ENCODE results near the gene PCYT1A. TPM values are rescaled to one million over a fixed set of nuclear protein-coding genes. Genes with fewer than 3 reads are reported as not detected.
"Not testable (repeated sequence)": the region's sequence is repeated elsewhere in the genome, so short reads cannot be mapped to it uniquely, and the experiment has no call there.

The PCYT1A gene
- total and polyA plus RNA-seq, 5 donors from 2014 or later: 21.4 to 87.4 (median 23.2) TPM

DNA sequence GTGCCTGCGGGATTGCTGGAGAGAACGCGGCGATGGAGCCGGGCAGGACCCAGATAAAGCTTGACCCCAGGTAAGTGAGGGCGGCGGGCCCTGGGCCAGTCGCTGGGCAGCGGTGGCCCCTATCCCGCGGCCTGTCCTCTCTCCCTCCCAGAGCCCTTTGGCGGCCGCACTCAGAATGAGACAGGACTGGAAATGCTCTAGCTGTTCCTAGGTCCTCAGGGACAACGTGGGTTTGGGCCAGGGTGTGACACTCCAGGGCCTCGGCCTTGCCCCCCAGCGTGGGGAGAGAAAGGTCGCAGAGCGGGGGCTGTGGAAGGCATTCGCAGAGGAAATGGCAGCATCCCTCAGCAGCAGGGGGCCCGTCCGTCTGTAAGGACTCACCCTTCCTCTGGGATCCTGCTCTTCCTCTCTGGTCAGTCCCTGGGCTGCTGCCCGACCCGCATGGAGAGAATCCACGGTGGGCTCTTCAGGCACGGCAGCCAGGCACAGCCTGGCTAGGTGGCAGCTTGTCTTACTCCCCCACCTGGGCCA lies 70.8 kb downstream of the PCYT1A start:
- no peak overlapping the region for H3K4me3 Mint-ChIP-seq
- ATAC-seq (ENCODE audit: low read depth in 2 of 2) (no peak), DNase-seq (no peak)
- H3K27me3 Mint-ChIP-seq: no peaks in the 10 kb centered on the region
- H3K4me3 ChIP-seq (ENCODE audit: low read depth, low read length): no peak overlapping the region
- H3K27me3 ChIP-seq (ENCODE audit: control insufficient read depth, insufficient read depth, low read length): no peaks in the 10 kb centered on the region
- H3K27ac ChIP-seq (ENCODE audit: insufficient read depth, low read length, poor library complexity, severe bottlenecking): no peak overlapping the region
- no peak overlapping the region for H3K27ac Mint-ChIP-seq
- H3K9me3 Mint-ChIP-seq: peaks cover 0 to 1% (median 0%) of the 10 kb centered on the region in 7 donors
- H3K36me3 Mint-ChIP-seq: no peaks in the 10 kb centered on the region
- peaks cover 7% of the 10 kb centered on the region for H3K4me1 ChIP-seq (ENCODE audit: control insufficient read depth, insufficient read depth, low read length, poor library complexity, severe bottlenecking)
- no peaks in the 10 kb centered on the region for H3K36me3 ChIP-seq (ENCODE audit: control insufficient read depth, insufficient read depth, low read length)
- H3K9me3 ChIP-seq (ENCODE audit: control insufficient read depth in 2 of 2, low read length in 2 of 2): no peaks in the 10 kb centered on the region
- H3K4me1 Mint-ChIP-seq: peaks cover 0 to 19% (median 10%) of the 10 kb centered on the region in 4 donors

GRCh38 chr3:196216089-196216564 lies 71.4 kb downstream of the PCYT1A start, which contains the start of gene SLC51A:
TSS of gene SLC51A (plus strand) at chr3:196216534. CDS start at chr3:196216713, 179 bp downstream.
- Mint-ChIP-seq H3K27ac (no peak within 1 kb of the TSS), H3K4me3 (peak within 1 kb of the TSS in 2 of 4 donors; percentile 55 to 59)

GRCh38 chr3:196215493-196216020 lies 72.0 kb downstream of the PCYT1A start:
- no peak overlapping the region for H3K27ac Mint-ChIP-seq
- no peak overlapping the region for H3K27ac ChIP-seq (ENCODE audit: insufficient read depth, low read length, poor library complexity, severe bottlenecking)
- no peaks in the 10 kb centered on the region for H3K36me3 ChIP-seq (ENCODE audit: control insufficient read depth, insufficient read depth, low read length)
- ATAC-seq (ENCODE audit: low read depth in 2 of 2) (no peak), DNase-seq (no peak)
- H3K9me3 ChIP-seq (ENCODE audit: control insufficient read depth in 2 of 2, low read length in 2 of 2): no peaks in the 10 kb centered on the region
- no peak overlapping the region for H3K4me3 ChIP-seq (ENCODE audit: low read depth, low read length)
- H3K36me3 Mint-ChIP-seq: no peaks in the 10 kb centered on the region
- H3K27me3 ChIP-seq (ENCODE audit: control insufficient read depth, insufficient read depth, low read length): no peaks in the 10 kb centered on the region
- peaks cover 0 to 1% (median 0%) of the 10 kb centered on the region in 7 donors for H3K9me3 Mint-ChIP-seq
- no peaks in the 10 kb centered on the region for H3K27me3 Mint-ChIP-seq
- peaks cover 7% of the 10 kb centered on the region for H3K4me1 ChIP-seq (ENCODE audit: control insufficient read depth, insufficient read depth, low read length, poor library complexity, severe bottlenecking)
- H3K4me3 Mint-ChIP-seq: no peak overlapping the region
- peaks cover 0 to 19% (median 10%) of the 10 kb centered on the region in 4 donors for H3K4me1 Mint-ChIP-seq

More at GRCh38 chr3:196216089-196216564, 71.4 kb downstream of the PCYT1A start, which contains the start of gene SLC51A:
- Histone ChIP-seq H3K36me3 (ENCODE audit: control insufficient read depth, insufficient read depth, low read length) (no peaks in the 10 kb centered on the region), H3K9me3 (ENCODE audit: control insufficient read depth in 2 of 2, low read length in 2 of 2) (no peaks in the 10 kb centered on the region), H3K4me3 (ENCODE audit: low read depth, low read length) (no peak within 1 kb of the TSS), H3K27me3 (ENCODE audit: control insufficient read depth, insufficient read depth, low read length) (no peaks in the 10 kb centered on the region), H3K4me1 (ENCODE audit: control insufficient read depth, insufficient read depth, low read length, poor library complexity, severe bottlenecking) (peaks cover 7% of the 10 kb centered on the region), H3K27ac (ENCODE audit: insufficient read depth, low read length, poor library complexity, severe bottlenecking) (no peak within 1 kb of the TSS)
- no peaks in the 10 kb centered on the region for H3K27me3 Mint-ChIP-seq
- ATAC-seq (ENCODE audit: low read depth in 2 of 2): no peak
- no peaks in the 10 kb centered on the region for H3K36me3 Mint-ChIP-seq
- DNase-seq: no peak
- H3K9me3 Mint-ChIP-seq: peaks cover 0 to 1% (median 0%) of the 10 kb centered on the region in 7 donors
- peaks cover 0 to 19% (median 10%) of the 10 kb centered on the region in 4 donors for H3K4me1 Mint-ChIP-seq

DNA sequence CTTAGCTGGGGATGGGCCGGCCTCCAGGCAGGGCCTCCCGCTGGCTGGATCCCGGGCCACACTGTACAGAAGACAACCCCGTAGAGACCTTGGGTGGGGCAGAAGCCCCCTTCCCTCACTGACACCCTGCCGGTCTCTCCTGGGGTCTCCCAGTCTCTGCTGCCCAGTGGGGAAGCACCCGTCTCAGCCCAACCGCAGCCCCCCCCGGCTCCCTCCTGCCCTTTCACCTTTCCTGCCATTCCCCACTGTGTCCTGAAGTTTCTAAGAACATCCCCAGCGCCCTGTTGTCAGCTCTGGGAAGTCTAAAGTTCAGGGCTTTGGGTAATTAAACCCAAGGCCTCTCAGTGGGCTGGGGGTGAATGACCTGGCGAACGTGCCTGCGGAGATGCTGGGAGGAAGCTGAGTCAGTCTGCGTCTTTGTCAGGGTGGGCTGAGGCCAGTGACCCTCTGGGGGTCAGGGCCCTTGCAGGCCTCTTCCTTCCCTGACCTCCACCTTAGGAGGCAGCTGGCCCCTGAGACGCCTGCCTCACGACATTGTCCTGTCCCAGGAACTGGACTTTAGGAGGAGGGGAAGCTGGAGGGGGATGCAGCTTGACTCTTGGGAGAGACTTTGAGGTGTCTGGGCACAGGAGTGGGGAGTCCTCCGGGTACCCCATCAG lies 72.6 kb downstream of the PCYT1A start:
- Mint-ChIP-seq H3K27ac (no peak overlapping the region), H3K36me3 (no peaks in the 10 kb centered on the region), H3K9me3 (peaks cover 0 to 1% (median 0%) of the 10 kb centered on the region in 7 donors), H3K4me1 (peaks cover 0 to 19% (median 10%) of the 10 kb centered on the region in 4 donors), H3K27me3 (no peaks in the 10 kb centered on the region), H3K4me3 (no peak overlapping the region)
- Histone ChIP-seq H3K27ac (ENCODE audit: insufficient read depth, low read length, poor library complexity, severe bottlenecking) (no peak overlapping the region), H3K36me3 (ENCODE audit: control insufficient read depth, insufficient read depth, low read length) (no peaks in the 10 kb centered on the region), H3K9me3 (ENCODE audit: control insufficient read depth in 2 of 2, low read length in 2 of 2) (no peaks in the 10 kb centered on the region), H3K4me3 (ENCODE audit: low read depth, low read length) (no peak overlapping the region), H3K27me3 (ENCODE audit: control insufficient read depth, insufficient read depth, low read length) (no peaks in the 10 kb centered on the region), H3K4me1 (ENCODE audit: control insufficient read depth, insufficient read depth, low read length, poor library complexity, severe bottlenecking) (peaks cover 7% of the 10 kb centered on the region)
- ATAC-seq (ENCODE audit: low read depth in 2 of 2) (no peak), DNase-seq (no peak)

GRCh38 chr3:196210673-196211556 lies 76.6 kb downstream of the PCYT1A start, which contains the start of gene ZDHHC19:
TSS of gene ZDHHC19 (minus strand) at chr3:196211400. CDS start at chr3:196211315, 85 bp downstream.
- DNase-seq: no peak
- Mint-ChIP-seq H3K27ac (peak within 1 kb of the TSS in 1 of 3 donors; percentile 38), H3K36me3 (no peaks in the 10 kb centered on the region)

DNA sequence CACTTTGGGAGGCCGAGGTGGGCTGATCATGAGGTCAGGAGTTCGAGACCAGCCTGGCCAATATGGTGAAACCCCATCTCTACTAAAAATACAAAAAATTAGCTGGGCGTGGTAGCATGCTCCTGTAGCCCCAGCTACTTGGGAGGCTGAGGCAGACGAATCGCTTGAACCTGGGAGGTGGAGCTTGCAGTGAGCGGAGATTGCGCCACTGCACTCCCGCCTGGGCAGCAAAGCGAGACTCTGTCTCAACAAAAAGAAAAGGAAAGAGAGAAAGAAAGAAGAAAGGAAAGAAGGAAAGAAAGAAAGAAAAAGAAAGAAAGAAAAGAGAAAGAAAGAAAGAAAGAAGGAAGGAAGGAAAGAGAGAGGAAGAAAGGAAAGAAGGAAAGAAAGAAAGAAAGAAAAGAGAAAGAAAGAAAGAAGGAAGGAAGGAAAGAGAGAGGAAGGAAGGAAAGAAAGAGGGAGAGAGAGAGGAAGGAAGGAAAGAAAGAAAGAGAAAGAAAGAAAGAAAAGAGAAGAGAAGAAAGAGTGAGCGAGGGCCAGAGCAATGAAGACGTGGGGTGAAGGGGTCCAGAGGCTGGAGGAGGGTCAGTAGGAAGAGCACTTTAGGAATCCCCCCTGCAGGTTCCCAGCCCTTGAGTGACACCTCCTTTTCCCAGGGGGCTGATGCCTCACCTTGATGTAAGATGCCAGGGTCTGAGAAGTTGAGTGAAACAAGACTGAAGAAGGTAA lies 77.4 kb downstream of the PCYT1A start:
- H3K27me3 Mint-ChIP-seq; DNase-seq; ATAC-seq (ENCODE audit: low read depth in 2 of 2); H3K4me3 ChIP-seq (ENCODE audit: low read depth, low read length); H3K27me3 ChIP-seq (ENCODE audit: control insufficient read depth, insufficient read depth, low read length); H3K9me3 ChIP-seq (ENCODE audit: control insufficient read depth in 2 of 2, low read length in 2 of 2); H3K27ac Mint-ChIP-seq; H3K36me3 ChIP-seq (ENCODE audit: control insufficient read depth, insufficient read depth, low read length); H3K27ac ChIP-seq (ENCODE audit: insufficient read depth, low read length, poor library complexity, severe bottlenecking); H3K36me3 Mint-ChIP-seq; H3K9me3 Mint-ChIP-seq: not testable (repeated sequence)
- peaks cover 0 to 14% (median 8%) of the 10 kb centered on the region in 4 donors for H3K4me1 Mint-ChIP-seq
- H3K4me1 ChIP-seq (ENCODE audit: control insufficient read depth, insufficient read depth, low read length, poor library complexity, severe bottlenecking): peaks cover 14% of the 10 kb centered on the region
- peak overlapping the region in 2 of 4 donors; percentile 35 to 51 for H3K4me3 Mint-ChIP-seq

More at GRCh38 chr3:196210673-196211556, 76.6 kb downstream of the PCYT1A start, which contains the start of gene ZDHHC19:
- H3K9me3 ChIP-seq (ENCODE audit: control insufficient read depth in 2 of 2, low read length in 2 of 2): no peaks in the 10 kb centered on the region
- Mint-ChIP-seq H3K4me3 (peak within 1 kb of the TSS in 2 of 4 donors; percentile 15 to 35), H3K4me1 (peaks cover 0 to 14% (median 6%) of the 10 kb centered on the region in 4 donors), H3K27me3 (no peaks in the 10 kb centered on the region), H3K9me3 (peaks cover 0 to 2% (median 0%) of the 10 kb centered on the region in 7 donors)
- H3K36me3 ChIP-seq (ENCODE audit: control insufficient read depth, insufficient read depth, low read length): no peaks in the 10 kb centered on the region
- peaks cover 14% of the 10 kb centered on the region for H3K4me1 ChIP-seq (ENCODE audit: control insufficient read depth, insufficient read depth, low read length, poor library complexity, severe bottlenecking)
- ATAC-seq (ENCODE audit: low read depth in 2 of 2): no peak
- no peaks in the 10 kb centered on the region for H3K27me3 ChIP-seq (ENCODE audit: control insufficient read depth, insufficient read depth, low read length)
- no peak within 1 kb of the TSS for H3K27ac ChIP-seq (ENCODE audit: insufficient read depth, low read length, poor library complexity, severe bottlenecking)
- no peak within 1 kb of the TSS for H3K4me3 ChIP-seq (ENCODE audit: low read depth, low read length)

All from CD4-positive, CD25-positive, alpha-beta regulatory T cell (primary cell).